ENCODE results near the gene TMEM129.

TMEM129 gene

GRCh38 chr4:1743551-1743950 is 22.4 kb upstream of the TMEM129 start:
- Histone ChIP-seq H3K27me3 (ENCODE audit: control insufficient read depth, low read length) (no peaks in the 10 kb centered on the region), H3K9me2 (replicated peaks; ENCODE audit: control insufficient read depth, low read length) (no peaks in the 10 kb centered on the region), H3F3A (ENCODE audit: control insufficient read depth, insufficient read depth) (peaks cover 39% of the 10 kb centered on the region), H3K27ac (ENCODE audit: low read depth, low read length) (no peak overlapping the region), H3K79me2 (ENCODE audit: control insufficient read depth, low read length) (no peaks in the 10 kb centered on the region), H3K36me3 (ENCODE audit: control insufficient read depth, low read length) (peaks cover 68% of the 10 kb centered on the region), H3K9me3 (ENCODE audit: control insufficient read depth, insufficient read depth, low read length) (no peaks in the 10 kb centered on the region), H3K4me1 (ENCODE audit: control insufficient read depth, low read length) (0 out of 2 replicates have a peak, but pooled peaks cover 4% of the 10 kb centered on the region), H3K4me3 (ENCODE audit: low read length) (no peak overlapping the region), H4K20me1 (ENCODE audit: control insufficient read depth, insufficient read depth, low read depth, low read length) (peaks cover 6% of the 10 kb centered on the region; the same call in 1 of the 2 replicates), H3K4me2 (ENCODE audit: low read length) (no peak overlapping the region)
- TF ChIP-seq CTCF (IDR thresholded peaks at IDR 0.05; ENCODE audit: low read depth, low read length, poor library complexity, severe bottlenecking) (no peak), EZH2phosphoT487 (IDR thresholded peaks at IDR 0.05; ENCODE audit: borderline replicate concordance, low read length) (no peak)

DNA sequence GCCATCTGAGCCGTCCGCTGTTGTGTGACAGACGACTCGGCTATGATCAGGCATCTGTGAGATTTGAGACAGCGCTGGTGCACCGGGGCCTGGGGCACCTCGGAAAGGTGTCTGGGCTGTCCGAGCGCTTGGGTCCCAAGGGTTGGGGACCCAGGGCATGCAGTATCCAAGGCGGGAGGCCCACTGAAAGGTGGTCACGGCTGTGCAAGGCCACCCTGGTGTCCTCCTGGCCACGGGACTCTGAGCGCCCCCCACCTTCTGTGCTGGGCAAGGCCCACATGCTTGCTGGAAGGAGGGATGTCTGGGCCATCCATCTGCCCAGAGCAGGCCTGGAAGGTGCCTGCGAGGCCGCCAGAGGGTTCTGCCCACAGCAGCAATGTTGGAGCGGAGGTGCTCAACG is 20.1 kb upstream of the TMEM129 start:
- no peak overlapping the region for H3K4me3 ChIP-seq (ENCODE audit: low read length)
- H3K27me3 ChIP-seq (ENCODE audit: control insufficient read depth, low read length): no peaks in the 10 kb centered on the region
- H3K9me2 ChIP-seq (replicated peaks; ENCODE audit: control insufficient read depth, low read length): no peaks in the 10 kb centered on the region
- no peak for TF ChIP-seq EZH2phosphoT487 (IDR thresholded peaks at IDR 0.05; ENCODE audit: borderline replicate concordance, low read length)
- H3K4me1 ChIP-seq (ENCODE audit: control insufficient read depth, low read length): no peaks in the 10 kb centered on the region
- H3K27ac ChIP-seq (ENCODE audit: low read depth, low read length): no peak overlapping the region
- peaks cover 91% of the 10 kb centered on the region for H3K36me3 ChIP-seq (ENCODE audit: control insufficient read depth, low read length)
- H3K4me2 ChIP-seq (ENCODE audit: low read length): no peak overlapping the region
- peaks cover 39% of the 10 kb centered on the region for H3F3A ChIP-seq (ENCODE audit: control insufficient read depth, insufficient read depth)
- no peaks in the 10 kb centered on the region for H3K9me3 ChIP-seq (ENCODE audit: control insufficient read depth, insufficient read depth, low read length)
- no peaks in the 10 kb centered on the region for H3K79me2 ChIP-seq (ENCODE audit: control insufficient read depth, low read length)
- peaks cover 9% of the 10 kb centered on the region; the same call in 1 of the 2 replicates for H4K20me1 ChIP-seq (ENCODE audit: control insufficient read depth, insufficient read depth, low read depth, low read length)

DNA sequence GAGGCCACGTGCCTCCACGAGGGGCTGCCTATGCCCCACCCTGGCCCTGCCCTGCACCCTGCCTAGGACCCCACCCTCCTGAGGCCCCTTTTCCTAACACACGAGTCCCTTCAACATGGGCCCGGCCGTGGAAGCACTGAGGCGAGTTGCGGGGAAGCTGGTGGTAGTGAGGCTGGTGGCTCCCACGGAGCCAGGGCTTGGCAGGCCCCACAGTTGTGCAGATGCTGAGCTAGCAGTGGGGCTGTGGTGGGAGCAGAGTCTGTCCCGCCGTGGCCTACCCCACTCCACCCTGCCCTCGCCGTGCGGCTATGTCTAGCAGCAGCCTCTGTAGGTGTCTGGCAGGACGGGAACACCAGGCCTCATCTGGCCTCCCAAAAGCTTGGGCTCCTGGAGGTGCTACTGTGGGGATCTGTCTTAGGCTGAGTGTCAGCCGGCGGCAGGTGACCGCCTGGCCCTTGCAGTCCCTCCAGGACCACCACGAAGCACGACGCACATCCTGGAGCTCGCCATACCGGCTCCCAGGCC is 19.0 kb upstream of the TMEM129 start:
- H3K4me3 ChIP-seq (ENCODE audit: low read length): no peak overlapping the region
- peaks cover 92% of the 10 kb centered on the region for H3K36me3 ChIP-seq (ENCODE audit: control insufficient read depth, low read length)
- no peaks in the 10 kb centered on the region for H3K27me3 ChIP-seq (ENCODE audit: control insufficient read depth, low read length)
- no peaks in the 10 kb centered on the region for H3K4me1 ChIP-seq (ENCODE audit: control insufficient read depth, low read length)
- no peak overlapping the region for H3K4me2 ChIP-seq (ENCODE audit: low read length)
- no peak for TF ChIP-seq EZH2phosphoT487 (IDR thresholded peaks at IDR 0.05; ENCODE audit: borderline replicate concordance, low read length)
- TF ChIP-seq CTCF (IDR thresholded peaks at IDR 0.05; ENCODE audit: low read depth, low read length, poor library complexity, severe bottlenecking): no peak
- H4K20me1 ChIP-seq (ENCODE audit: control insufficient read depth, insufficient read depth, low read depth, low read length): peaks cover 9% of the 10 kb centered on the region; the same call in 1 of the 2 replicates
- H3K9me2 ChIP-seq (replicated peaks; ENCODE audit: control insufficient read depth, low read length): no peaks in the 10 kb centered on the region
- peaks cover 31% of the 10 kb centered on the region for H3F3A ChIP-seq (ENCODE audit: control insufficient read depth, insufficient read depth)
- H3K27ac ChIP-seq (ENCODE audit: low read depth, low read length): no peak overlapping the region
- no peaks in the 10 kb centered on the region for H3K9me3 ChIP-seq (ENCODE audit: control insufficient read depth, insufficient read depth, low read length)
- H3K79me2 ChIP-seq (ENCODE audit: control insufficient read depth, low read length): peaks cover 7% of the 10 kb centered on the region

DNA sequence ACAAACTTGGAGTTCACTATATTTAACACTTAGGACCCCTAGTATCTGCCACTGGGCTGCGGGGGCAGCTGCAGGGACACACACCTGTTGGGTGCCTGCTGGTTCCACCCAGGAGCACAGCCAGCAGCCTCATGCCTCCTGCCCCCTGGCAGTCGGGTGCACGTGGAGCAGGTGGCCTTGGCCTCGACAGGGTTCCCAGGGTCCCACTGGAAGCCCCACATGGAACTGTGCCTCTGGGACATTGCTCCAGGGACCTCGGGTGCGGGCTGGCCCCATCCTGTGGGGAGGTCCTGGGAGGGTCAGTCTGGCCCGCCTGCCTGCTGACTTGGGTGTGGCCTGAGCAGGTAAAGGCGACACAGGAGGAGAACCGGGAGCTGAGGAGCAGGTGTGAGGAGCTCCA is 18.2 kb upstream of the TMEM129 start:
- H3F3A ChIP-seq (ENCODE audit: control insufficient read depth, insufficient read depth): peaks cover 25% of the 10 kb centered on the region
- H3K36me3 ChIP-seq (ENCODE audit: control insufficient read depth, low read length): peaks cover 92% of the 10 kb centered on the region
- H3K4me2 ChIP-seq (ENCODE audit: low read length): no peak overlapping the region
- no peak for TF ChIP-seq EZH2phosphoT487 (IDR thresholded peaks at IDR 0.05; ENCODE audit: borderline replicate concordance, low read length)
- TF ChIP-seq CTCF (IDR thresholded peaks at IDR 0.05; ENCODE audit: low read depth, low read length, poor library complexity, severe bottlenecking): no peak
- no peaks in the 10 kb centered on the region for H3K9me2 ChIP-seq (replicated peaks; ENCODE audit: control insufficient read depth, low read length)
- no peaks in the 10 kb centered on the region for H3K4me1 ChIP-seq (ENCODE audit: control insufficient read depth, low read length)
- H3K27ac ChIP-seq (ENCODE audit: low read depth, low read length): no peak overlapping the region
- no peak overlapping the region for H3K4me3 ChIP-seq (ENCODE audit: low read length)
- no peaks in the 10 kb centered on the region for H3K9me3 ChIP-seq (ENCODE audit: control insufficient read depth, insufficient read depth, low read length)
- H3K27me3 ChIP-seq (ENCODE audit: control insufficient read depth, low read length): no peaks in the 10 kb centered on the region
- peaks cover 13% of the 10 kb centered on the region for H3K79me2 ChIP-seq (ENCODE audit: control insufficient read depth, low read length)
- H4K20me1 ChIP-seq (ENCODE audit: control insufficient read depth, insufficient read depth, low read depth, low read length): peaks cover 9% of the 10 kb centered on the region; the same call in 1 of the 2 replicates
